ENCODE data around the gene THADA.

GRCh38 chr2:43448822-43449110, 147.1 kb downstream of the THADA start:
- TF ChIP-seq ZNF274 (IDR thresholded peaks at IDR 0.05; ENCODE audit: low read depth, low read length) (no peak), YY1 (IDR thresholded peaks at IDR 0.05; ENCODE audit: insufficient read depth, insufficient read length) (no peak), SUZ12 (IDR thresholded peaks at IDR 0.05; ENCODE audit: extremely low read depth, insufficient read depth, insufficient read length) (no peak)

Data from NT2/D1 (cell line).